ENCODE results near the gene EXOG. TPM values are rescaled to one million over a fixed set of nuclear protein-coding genes. Genes with fewer than 3 reads are reported as not detected.

The EXOG gene
- total RNA-seq, 2 donors from 2014 or later, result 6.1 to 12.0 TPM

- Histone ChIP-seq H3K9me3 (no peaks in the 10 kb centered on the region), H3K27me3 (no peaks in the 10 kb centered on the region), H3K36me3 (no peaks in the 10 kb centered on the region), H3K4me3 (no peak overlapping the region), H3K9ac (ENCODE audit: low read depth in 2 of 2, low read length in 2 of 2) (no peak overlapping the region), H3K4me1 (no peaks in the 10 kb centered on the region), H3K27ac (no peak overlapping the region)
- TF ChIP-seq CTCF (IDR thresholded peaks at IDR 0.05), result peak; percentile 88
- DNase-seq, result peak; percentile 69
- intact Hi-C loops (cut with DNase I), result loop anchor here (5.0 kb wide), 1 partner anchor 136 kb away; no protein-coding TSS in a partner anchor
Observed at GRCh38 chr3:38521391-38521987, 25.3 kb downstream of the EXOG start.

- no peak overlapping the region for H3K27ac ChIP-seq
- DNase-seq, result no peak
- no peaks in the 10 kb centered on the region for H3K36me3 ChIP-seq
- H3K4me1 ChIP-seq, result no peaks in the 10 kb centered on the region
- H3K4me3 ChIP-seq, result no peak overlapping the region
- intact Hi-C loops (cut with DNase I), result loop anchor here (5.0 kb wide), 1 partner anchor 135 kb away; no protein-coding TSS in a partner anchor
- TF ChIP-seq CTCF (IDR thresholded peaks at IDR 0.05), result no peak
- no peaks in the 10 kb centered on the region for H3K27me3 ChIP-seq
- no peak overlapping the region for H3K9ac ChIP-seq (ENCODE audit: low read depth in 2 of 2, low read length in 2 of 2)
- no peaks in the 10 kb centered on the region for H3K9me3 ChIP-seq
Observed at GRCh38 chr3:38522002-38522401, 25.9 kb downstream of the EXOG start.

GRCh38 chr3:38524141-38524739 lies 28.1 kb downstream of the EXOG start:
- H3K36me3 ChIP-seq, result no peaks in the 10 kb centered on the region
- H3K9me3 ChIP-seq, result no peaks in the 10 kb centered on the region
- H3K27ac ChIP-seq, result no peak overlapping the region
- no peak for DNase-seq
- H3K4me1 ChIP-seq, result no peaks in the 10 kb centered on the region
- no peak overlapping the region for H3K4me3 ChIP-seq
- intact Hi-C loops (cut with DNase I), result loop anchor here (5.0 kb wide), 1 partner anchor 133 kb away; no protein-coding TSS in a partner anchor
- no peak overlapping the region for H3K9ac ChIP-seq (ENCODE audit: low read depth in 2 of 2, low read length in 2 of 2)
- no peaks in the 10 kb centered on the region for H3K27me3 ChIP-seq
- no peak for TF ChIP-seq CTCF (IDR thresholded peaks at IDR 0.05)

- TF ChIP-seq CTCF (IDR thresholded peaks at IDR 0.05), result no peak
- Histone ChIP-seq H3K36me3 (no peaks in the 10 kb centered on the region), H3K27ac (no peak overlapping the region), H3K9me3 (no peaks in the 10 kb centered on the region), H3K4me1 (no peaks in the 10 kb centered on the region), H3K9ac (ENCODE audit: low read depth in 2 of 2, low read length in 2 of 2) (no peak overlapping the region), H3K4me3 (no peak overlapping the region), H3K27me3 (no peaks in the 10 kb centered on the region)
- no peak for DNase-seq
- intact Hi-C loops (cut with DNase I), result no loop called here
Observed at GRCh38 chr3:38526792-38527191, 30.7 kb downstream of the EXOG start.

- Histone ChIP-seq H3K4me1 (no peaks in the 10 kb centered on the region), H3K4me3 (no peak overlapping the region), H3K36me3 (no peaks in the 10 kb centered on the region), H3K9ac (ENCODE audit: low read depth in 2 of 2, low read length in 2 of 2) (no peak overlapping the region), H3K27ac (no peak overlapping the region), H3K27me3 (no peaks in the 10 kb centered on the region), H3K9me3 (no peaks in the 10 kb centered on the region)
- DNase-seq, result no peak
- no peak for TF ChIP-seq CTCF (IDR thresholded peaks at IDR 0.05)
- intact Hi-C loops (cut with DNase I), result no loop called here
Observed at GRCh38 chr3:38528457-38528856, 32.3 kb downstream of the EXOG start.
